PC-9 (cell line): ENCODE measurements around the gene HSP90AB1. TPM values are rescaled to one million over a fixed set of nuclear protein-coding genes. Genes with fewer than 3 reads are reported as not detected.

Source experiments
- BruUV-seq: library from RNA; stranded (reverse); fragments of 400-500 nt; replicated peaks from 2 replicates; lab custom pipeline; 2021; lab: Mats Ljungman, UMichigan
- CTCF ChIA-PET: fragments of 300-600 bp; sonication (Branson Sonifier 250); formaldehyde crosslinking; loops from one replicate; lab custom pipeline; 2022; ENCODE audit warnings: antibody characterized with exemption; lab: Charles Lee
- POLR2A ChIA-PET: fragments of 300-600 bp; sonication (Branson Sonifier 250); formaldehyde crosslinking; loops from one replicate; lab custom pipeline; 2022; ENCODE audit warnings: antibody characterized with exemption; ENCODE audit not compliant: unreplicated experiment; lab: Charles Lee
- DNase-seq, 2 experiments: peaks; one replicate each; pipeline versions ENCODE4 v3.0.0 to v3.0.0-alpha.2; 2015 to 2022; ENCODE audit warnings: mixed read lengths in 1 of 2
- H2AFZ ChIP-seq: fragments of 200-600 bp; sonication (generic); 2 replicates; pipeline ENCODE4 v1.8.1; 2017; ENCODE audit warnings: antibody characterized with exemption
- H3F3A ChIP-seq: fragments of 200-600 bp; sonication (generic); 2 replicates; pipeline ENCODE4 v1.8.1; 2017; ENCODE audit warnings: antibody characterized with exemption, mild to moderate bottlenecking, low read depth; ENCODE audit not compliant: insufficient read depth
- H3K27ac ChIP-seq: fragments of 200-600 bp; sonication (generic); 2 replicates; pipeline ENCODE4 v1.6.1; 2016; ENCODE audit warnings: mixed run types
- H3K27me3 ChIP-seq: fragments of 200-600 bp; sonication (generic); 2 replicates; pipeline ENCODE4 v1.6.1; 2016; ENCODE audit warnings: low read depth, mixed run types; ENCODE audit not compliant: insufficient read depth
- H3K36me3 ChIP-seq: fragments of 200-600 bp; sonication (generic); 2 replicates; pipeline ENCODE4 v1.6.1; 2016; ENCODE audit warnings: low read depth, mixed run types
- H3K4me1 ChIP-seq: fragments of 200-600 bp; sonication (generic); replicated peaks from 2 replicates; pipeline ENCODE4 v1.6.1; 2016; ENCODE audit warnings: mixed run types; ENCODE audit not compliant: insufficient read depth
- H3K4me2 ChIP-seq: fragments of 200-600 bp; sonication (generic); 2 replicates; pipeline ENCODE4 v1.6.1; 2017; ENCODE audit warnings: mixed run types
- H3K4me3 ChIP-seq: fragments of 200-600 bp; sonication (generic); 2 replicates; pipeline ENCODE4 v1.6.1; 2016; ENCODE audit warnings: mixed run types
- H3K79me2 ChIP-seq: fragments of 200-600 bp; sonication (generic); 2 replicates; pipeline ENCODE4 v1.6.1; 2017; ENCODE audit warnings: low read depth, mixed run types
- H3K9me2 ChIP-seq: fragments of 200-600 bp; sonication (generic); 2 replicates; pipeline ENCODE4 v1.8.1; 2017; ENCODE audit warnings: mild to moderate bottlenecking; ENCODE audit not compliant: insufficient read depth
- H3K9me3 ChIP-seq: fragments of 200-600 bp; sonication (generic); 2 replicates; pipeline ENCODE4 v1.8.1; 2016; ENCODE audit warnings: low read depth; ENCODE audit not compliant: insufficient read depth
- H4K20me1 ChIP-seq: fragments of 200-600 bp; sonication (generic); 2 replicates; pipeline ENCODE4 v1.8.1; 2017; ENCODE audit not compliant: insufficient read depth
- EZH2 ChIP-seq: fragments of 200-600 bp; sonication (generic); IDR thresholded peaks from 2 replicates; pipeline ENCODE4 v1.8.0; 2017; ENCODE audit warnings: antibody characterized with exemption, low read depth
- intact Hi-C: fragments of 100-400 bp; cut with micrococcal nuclease; formaldehyde crosslinking; loops from one replicate; pipeline ENCODE4 v1.10.0; 2022; ENCODE audit not compliant: unreplicated experiment
- total RNA-seq: library from RNA; stranded (reverse); gene quantifications from 2 replicates; pipeline ENCODE4 v1.2.3, GENCODE V29; 2021
- TF ChIP-seq, protein P1 (sequence below): fragments of 200-600 bp; sonication (generic); conservative IDR thresholded peaks from 2 replicates; pipeline ENCODE4 v1.6.1; 2017; ENCODE audit warnings: mixed run types, antibody characterized with exemption, mild to moderate bottlenecking, moderate library complexity

Gene HSP90AB1
- total RNA-seq, 1 experiment from 2014 or later, result 1,136 TPM

DNA sequence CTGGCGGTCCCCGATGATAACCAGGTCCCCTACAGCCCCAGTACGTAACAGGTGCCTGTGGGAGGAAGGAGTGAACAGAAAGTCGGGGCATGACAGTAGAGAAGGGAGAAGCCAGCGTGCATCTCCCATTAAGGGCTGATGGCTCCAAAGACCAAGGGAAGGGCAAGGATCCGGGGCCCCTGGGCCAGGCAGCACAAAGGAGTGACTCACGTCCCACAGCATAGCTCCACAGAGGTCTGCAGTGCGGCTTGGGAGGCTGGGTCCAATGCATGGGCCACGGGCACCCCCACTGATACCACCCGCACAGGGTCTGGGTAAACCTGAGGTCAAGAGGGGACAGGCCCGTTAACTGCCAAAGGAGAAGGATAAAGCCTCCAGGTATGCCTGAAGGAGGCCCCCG lies 56.0 kb downstream of the HSP90AB1 start:
- no peaks in the 10 kb centered on the region for H3K4me1 ChIP-seq
- BruUV-seq, result no TSS peak
- no peak overlapping the region for H3K4me3 ChIP-seq
- no peak for DNase-seq
- H3K79me2 ChIP-seq, result no peaks in the 10 kb centered on the region
- no peaks in the 10 kb centered on the region for H3K9me3 ChIP-seq
- no peak overlapping the region for H3K4me2 ChIP-seq
- H4K20me1 ChIP-seq, result no peaks in the 10 kb centered on the region
- 0 out of 2 replicates have a peak, but pooled peaks cover 4% of the 10 kb centered on the region for H3F3A ChIP-seq
- H2AFZ ChIP-seq, result no peak overlapping the region
- ChIA-PET CTCF (no interaction called here), POLR2A (no interaction called here)
- no peaks in the 10 kb centered on the region for H3K9me2 ChIP-seq
- intact Hi-C loops, result no loop called here
- TF ChIP-seq, protein P1, sequence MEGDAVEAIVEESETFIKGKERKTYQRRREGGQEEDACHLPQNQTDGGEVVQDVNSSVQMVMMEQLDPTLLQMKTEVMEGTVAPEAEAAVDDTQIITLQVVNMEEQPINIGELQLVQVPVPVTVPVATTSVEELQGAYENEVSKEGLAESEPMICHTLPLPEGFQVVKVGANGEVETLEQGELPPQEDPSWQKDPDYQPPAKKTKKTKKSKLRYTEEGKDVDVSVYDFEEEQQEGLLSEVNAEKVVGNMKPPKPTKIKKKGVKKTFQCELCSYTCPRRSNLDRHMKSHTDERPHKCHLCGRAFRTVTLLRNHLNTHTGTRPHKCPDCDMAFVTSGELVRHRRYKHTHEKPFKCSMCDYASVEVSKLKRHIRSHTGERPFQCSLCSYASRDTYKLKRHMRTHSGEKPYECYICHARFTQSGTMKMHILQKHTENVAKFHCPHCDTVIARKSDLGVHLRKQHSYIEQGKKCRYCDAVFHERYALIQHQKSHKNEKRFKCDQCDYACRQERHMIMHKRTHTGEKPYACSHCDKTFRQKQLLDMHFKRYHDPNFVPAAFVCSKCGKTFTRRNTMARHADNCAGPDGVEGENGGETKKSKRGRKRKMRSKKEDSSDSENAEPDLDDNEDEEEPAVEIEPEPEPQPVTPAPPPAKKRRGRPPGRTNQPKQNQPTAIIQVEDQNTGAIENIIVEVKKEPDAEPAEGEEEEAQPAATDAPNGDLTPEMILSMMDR, result no peak
- no peak for TF ChIP-seq EZH2
- no peak overlapping the region for H3K27ac ChIP-seq
- 0 out of 2 replicates have a peak, but pooled peaks cover 6% of the 10 kb centered on the region for H3K36me3 ChIP-seq
- H3K27me3 ChIP-seq, result no peaks in the 10 kb centered on the region

Other genes starting within 250 kb of the HSP90AB1 start
- gene MRPL14, start 119.6 kb upstream of the HSP90AB1 start, total RNA-seq, result 96.3 and 97.9 TPM in 2 replicates
- 36.1 and 38.5 TPM in 2 replicates for gene TMEM63B, start 119.5 kb upstream of the HSP90AB1 start, total RNA-seq
- not detected in 2 replicates for gene CAPN11, start 88.3 kb upstream of the HSP90AB1 start, total RNA-seq
- gene MYMX, start 30.2 kb upstream of the HSP90AB1 start, total RNA-seq, result not detected in 2 replicates
- gene SLC29A1, start 23.5 kb upstream of the HSP90AB1 start, total RNA-seq, result 45.3 and 46.9 TPM in 2 replicates
- gene SLC35B2, start 10.4 kb downstream of the HSP90AB1 start, total RNA-seq, result 57.6 and 59.7 TPM in 2 replicates
- 7.6 and 10.2 TPM in 2 replicates for gene NFKBIE, start 18.4 kb downstream of the HSP90AB1 start, total RNA-seq
- not detected in 2 replicates for gene TMEM151B, start 23.3 kb downstream of the HSP90AB1 start, total RNA-seq
- gene AARS2, start 66.2 kb downstream of the HSP90AB1 start, total RNA-seq, result 11.6 and 12.5 TPM in 2 replicates
- gene SPATS1, start 95.5 kb downstream of the HSP90AB1 start, total RNA-seq, result not detected in 2 replicates
- 17.8 and 24.0 TPM in 2 replicates for gene CDC5L, start 140.6 kb downstream of the HSP90AB1 start, total RNA-seq